Measurements from ENCODE around the gene SELE. TPM values are rescaled to one million over a fixed set of nuclear protein-coding genes. Genes with fewer than 3 reads are reported as not detected.
A peak's percentile ranks its signal among the peaks of the same experiment; 100 is the strongest.

Gene SELE
- total RNA-seq, 1 experiment from 2014 or later: not detected

- TF ChIP-seq CTCF (IDR thresholded peaks at IDR 0.05; ENCODE audit: insufficient read depth in 1 of 2, low read depth in 1 of 2, low read length in 1 of 2, severe bottlenecking in 1 of 2, unreplicated experiment in 1 of 2): no peak
- CTCF ChIA-PET: interaction anchor here (0.8 to 1.1 kb wide), 14 partner anchors 12 to 226 kb away, joined by 3 to 23 read pairs (median 3); partner anchors contain the start of genes F5, METTL18, SELE and SLC19A2
- Histone ChIP-seq H3K4me1 (peaks cover 6% of the 10 kb centered on the region; the same call in 1 of the 2 replicates), H3K9me3 (no peaks in the 10 kb centered on the region; the same call in 1 of the 2 replicates), H3K4me3 (ENCODE audit: low read depth, low read length) (no peak overlapping the region), H3K36me3 (ENCODE audit: control insufficient read depth, insufficient read depth, low read length) (no peaks in the 10 kb centered on the region), H3K27me3 (replicated peaks; ENCODE audit: control insufficient read depth, insufficient read depth, low read length) (no peaks in the 10 kb centered on the region)
- no peak overlapping the region for H3K4me3 Mint-ChIP-seq (ENCODE audit: unreplicated experiment)
- no TSS peak for BruUV-seq (replicated peaks)
- POLR2A ChIA-PET: no interaction called here
- H3K4me1 Mint-ChIP-seq (ENCODE audit: low read depth, unreplicated experiment): peaks cover 7% of the 10 kb centered on the region
- H3K27me3 Mint-ChIP-seq (ENCODE audit: insufficient read depth, unreplicated experiment): peaks cover 4% of the 10 kb centered on the region
- intact Hi-C loops (cut with micrococcal nuclease; ENCODE audit: unreplicated experiment): loop anchor here (1.0 to 2.0 kb wide), 4 partner anchors 97 to 245 kb away; no protein-coding TSS in a partner anchor
- no peak for DNase-seq
- H3K36me3 Mint-ChIP-seq (ENCODE audit: insufficient read depth, unreplicated experiment): no peaks in the 10 kb centered on the region
- H3K9me3 Mint-ChIP-seq (ENCODE audit: unreplicated experiment): no peaks in the 10 kb centered on the region
- H3K27ac Mint-ChIP-seq (ENCODE audit: unreplicated experiment): no peak overlapping the region
Measured at GRCh38 chr1:169712309-169712631, 21.6 kb downstream of the SELE start.

DNA sequence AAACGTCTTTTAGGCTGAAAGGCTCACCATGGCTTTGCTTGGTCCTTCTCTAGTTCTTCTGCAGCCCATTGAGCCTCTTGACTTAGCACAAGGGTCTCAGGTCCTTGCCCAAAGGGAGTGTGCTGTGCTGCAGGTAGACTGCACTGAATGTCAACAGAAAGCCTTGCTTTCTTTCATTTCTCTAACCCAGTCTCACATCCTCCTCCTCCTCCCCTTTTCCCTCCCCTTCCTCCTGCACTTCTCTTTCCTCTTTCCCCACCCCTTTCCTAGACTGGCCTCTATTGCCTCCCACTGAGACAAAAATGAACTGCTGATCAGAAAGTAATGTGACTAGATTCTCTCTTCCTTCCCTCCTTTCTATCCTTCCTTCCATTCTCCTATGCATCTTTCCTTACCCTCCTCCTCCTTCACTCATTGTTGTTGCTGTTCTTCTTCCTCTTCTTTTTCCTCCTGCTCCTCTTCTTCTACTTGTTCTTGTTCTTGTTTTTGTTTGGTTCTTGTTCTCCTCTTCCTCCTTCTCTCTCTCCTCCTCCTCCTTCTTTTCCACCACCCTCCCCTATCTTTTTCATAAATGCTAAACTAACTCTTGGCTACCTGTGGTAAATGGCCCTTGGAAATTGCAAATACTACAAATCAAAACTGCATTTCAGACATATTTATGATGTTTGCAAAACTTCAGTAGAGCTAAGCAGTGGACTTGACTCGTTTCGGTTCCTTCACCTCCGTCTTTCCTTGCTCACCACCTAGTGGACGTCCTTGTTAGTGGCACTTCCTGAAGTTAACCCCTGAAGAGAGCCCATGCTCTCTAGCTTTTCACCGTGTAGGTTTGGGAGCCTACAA is 22.2 kb downstream of the SELE start, which contains the start of gene SELL:
Gene SELL (minus strand): TSS at position 152 of the 840 bp plus-strand sequence. CDS start 122 bp downstream, at position 30.
- Mint-ChIP-seq H3K9me3 (ENCODE audit: unreplicated experiment) (no peaks in the 10 kb centered on the region), H3K36me3 (ENCODE audit: insufficient read depth, unreplicated experiment) (no peaks in the 10 kb centered on the region), H3K27ac (ENCODE audit: unreplicated experiment) (no peak within 1 kb of the TSS), H3K4me1 (ENCODE audit: low read depth, unreplicated experiment) (peaks cover 9% of the 10 kb centered on the region), H3K4me3 (ENCODE audit: unreplicated experiment) (peak within 1 kb of the TSS; percentile 52), H3K27me3 (ENCODE audit: insufficient read depth, unreplicated experiment) (peaks cover 4% of the 10 kb centered on the region)
- Histone ChIP-seq H3K27me3 (replicated peaks; ENCODE audit: control insufficient read depth, insufficient read depth, low read length) (no peaks in the 10 kb centered on the region), H3K9me3 (no peaks in the 10 kb centered on the region; the same call in 1 of the 2 replicates), H3K4me3 (ENCODE audit: low read depth, low read length) (no peak within 1 kb of the TSS), H3K36me3 (ENCODE audit: control insufficient read depth, insufficient read depth, low read length) (no peaks in the 10 kb centered on the region), H3K4me1 (peaks cover 6% of the 10 kb centered on the region; the same call in 1 of the 2 replicates)
- no TSS peak for BruUV-seq (replicated peaks)
- intact Hi-C loops (cut with micrococcal nuclease; ENCODE audit: unreplicated experiment): loop anchor here (1.0 to 2.0 kb wide), 4 partner anchors 98 to 245 kb away; no protein-coding TSS in a partner anchor
- ChIA-PET CTCF (interaction anchor here (0.6 to 1.1 kb wide), 15 partner anchors 12 to 226 kb away, joined by 3 to 23 read pairs (median 3); partner anchors contain the start of genes F5, METTL18, SELE and SLC19A2), POLR2A (no interaction called here)
- peak; percentile 80 to 88 for TF ChIP-seq CTCF (IDR thresholded peaks at IDR 0.05; ENCODE audit: insufficient read depth in 1 of 2, low read depth in 1 of 2, low read length in 1 of 2, severe bottlenecking in 1 of 2, unreplicated experiment in 1 of 2)
- peak; percentile 74 to 80 for DNase-seq

DNA sequence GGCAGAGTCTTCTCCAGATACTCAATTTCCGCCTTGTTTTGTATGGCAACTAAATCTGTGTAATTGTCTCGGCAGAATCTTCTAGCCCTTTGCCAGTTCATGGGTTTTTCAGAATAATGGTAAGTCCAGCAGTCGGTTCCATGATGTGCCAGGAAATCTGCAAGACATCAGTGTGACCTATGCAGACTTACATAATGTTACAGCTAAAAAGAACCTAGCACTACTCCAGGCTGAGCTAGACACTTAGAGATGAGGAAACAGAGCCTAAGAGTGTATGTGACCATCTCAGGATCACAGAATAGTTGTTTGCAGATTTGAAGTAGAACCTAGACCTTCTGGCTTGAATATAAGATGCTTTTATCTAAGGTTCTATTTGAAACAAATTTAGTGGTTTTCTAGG is 25.2 kb downstream of the SELE start:
- Histone ChIP-seq H3K36me3 (ENCODE audit: control insufficient read depth, insufficient read depth, low read length) (no peaks in the 10 kb centered on the region), H3K9me3 (no peaks in the 10 kb centered on the region; the same call in 1 of the 2 replicates), H3K27me3 (replicated peaks; ENCODE audit: control insufficient read depth, insufficient read depth, low read length) (no peaks in the 10 kb centered on the region), H3K4me3 (ENCODE audit: low read depth, low read length) (no peak overlapping the region), H3K4me1 (peaks cover 20% of the 10 kb centered on the region)
- intact Hi-C loops (cut with micrococcal nuclease; ENCODE audit: unreplicated experiment): no loop called here
- CTCF ChIA-PET: no interaction called here
- H3K4me3 Mint-ChIP-seq (ENCODE audit: unreplicated experiment): no peak overlapping the region
- POLR2A ChIA-PET: no interaction called here
- H3K4me1 Mint-ChIP-seq (ENCODE audit: low read depth, unreplicated experiment): peaks cover 25% of the 10 kb centered on the region
- no peaks in the 10 kb centered on the region for H3K9me3 Mint-ChIP-seq (ENCODE audit: unreplicated experiment)
- H3K36me3 Mint-ChIP-seq (ENCODE audit: insufficient read depth, unreplicated experiment): no peaks in the 10 kb centered on the region
- BruUV-seq (replicated peaks): no TSS peak
- no peak for DNase-seq
- no peaks in the 10 kb centered on the region for H3K27me3 Mint-ChIP-seq (ENCODE audit: insufficient read depth, unreplicated experiment)
- TF ChIP-seq CTCF (IDR thresholded peaks at IDR 0.05; ENCODE audit: insufficient read depth in 1 of 2, low read depth in 1 of 2, low read length in 1 of 2, severe bottlenecking in 1 of 2, unreplicated experiment in 1 of 2): no peak
- H3K27ac Mint-ChIP-seq (ENCODE audit: unreplicated experiment): no peak overlapping the region

Measured in Caco-2 (cell line).